Sigmoid colon (tissue), 7 donors: ENCODE data around the gene MORF4L2. TPM values are rescaled to one million over a fixed set of nuclear protein-coding genes. Genes with fewer than 3 reads are reported as not detected.
"Not testable (repeated sequence)": the region's sequence is repeated elsewhere in the genome, so short reads cannot be mapped to it uniquely, and the experiment has no call there.

ENCODE experiments used
- DNase-seq: peaks from one replicate; pipeline ENCODE4 v3.0.0-alpha.2; 2019
- H3K27ac ChIP-seq, 4 donors: fragments of 200-600 bp; sonication (generic); one replicate each; pipeline ENCODE4 v1.5.1; 2016 to 2019; ENCODE audit warnings: mild to moderate bottlenecking in 1 of 4
- H3K27me3 ChIP-seq, 3 donors: fragments of 200-600 bp; sonication (generic); one replicate each; pipeline ENCODE4 v1.5.1; 2019; ENCODE audit warnings: mild to moderate bottlenecking in 1 of 3
- H3K36me3 ChIP-seq, 4 donors: fragments of 200-600 bp; sonication (generic); one replicate each; pipeline ENCODE4 v1.5.1; 2016 to 2019
- H3K4me1 ChIP-seq, 4 donors: fragments of 200-600 bp; sonication (generic); one replicate each; pipeline ENCODE4 v1.5.1; 2017 to 2019
- H3K4me3 ChIP-seq, 4 donors: fragments of 200-600 bp; sonication (generic); one replicate each; pipeline ENCODE4 v1.5.1; 2017 to 2019; ENCODE audit warnings: mild to moderate bottlenecking in 2 of 4, moderate library complexity in 1 of 4
- H3K9me3 ChIP-seq, 4 donors: fragments of 200-600 bp in 3 of 4; sonication (generic) in 3 of 4; one replicate each; pipeline versions ENCODE4 v1.5.1 to v1.6.1; 2013 to 2019
- EP300 ChIP-seq, 4 donors: sonication (generic); formaldehyde crosslinking; IDR thresholded peaks; one replicate each; pipeline ENCODE4 v1.6.1; 2017; ENCODE audit warnings: antibody characterized with exemption in 4 of 4
- POLR2A ChIP-seq, 2 donors: fragments of 450-650 bp; IDR thresholded peaks; one replicate each; pipeline ENCODE4 v1.6.1; 2016; ENCODE audit warnings: antibody characterized with exemption in 2 of 2, mild to moderate bottlenecking in 2 of 2, moderate library complexity in 2 of 2
- POLR2AphosphoS5 ChIP-seq, 4 donors: sonication (generic); formaldehyde crosslinking; IDR thresholded peaks; one replicate each; pipeline ENCODE4 v1.6.1; 2017; ENCODE audit warnings: antibody characterized with exemption in 4 of 4
- WGBS, 2 donors: extraction: QIAGEN DNeasy Blood & Tissue Kit; methylation state at CpG; one replicate each; pipeline ENCODE4 v1.1.7; 2013; 5-methylcytosine and 5-hydroxymethylcytosine counted together
- intact Hi-C: fragments of 100-400 bp; cut with DNase I; formaldehyde crosslinking; loops from one replicate; pipeline ENCODE4 v1.15.1; 2023
- polyA plus RNA-seq, 3 donors: library from polyadenylated mRNA; stranded (reverse); fragments of 200-250 nt; gene quantifications; one replicate each; pipeline ENCODE4 v1.2.3, GENCODE V29; 2013
- total RNA-seq, 4 donors: library from RNA; depleted of rRNA; stranded (reverse); fragments of >200 nt; gene quantifications; one replicate each; pipeline ENCODE4 v1.1.0, GENCODE V29; 2016
- TF ChIP-seq, protein P1 (sequence below), 4 experiments: fragments of 450-650 bp in 3 of 4; fragments of 200-600 bp in 1 of 4; IDR thresholded peaks; one replicate each; pipeline ENCODE4 v1.5.1; 2016 to 2019; ENCODE audit warnings: antibody characterized with exemption in 4 of 4, mild to moderate bottlenecking in 3 of 4, moderate library complexity in 2 of 4
- donor health status: healthy with polysubstance abuse.
- donor health status: Bipolar disorder and iron deficiency.
- donor health status: healthy.

Gene MORF4L2
- total and polyA plus RNA-seq, 7 donors: 171 to 255 (median 215) TPM

- Histone ChIP-seq H3K4me1 (no peaks in the 10 kb centered on the region), H3K36me3 (no peaks in the 10 kb centered on the region), H3K27me3 (no peaks in the 10 kb centered on the region), H3K9me3 (no peaks in the 10 kb centered on the region), H3K4me3 (no peak overlapping the region), H3K27ac (no peak overlapping the region)
- 87 to 92% methylated on average over 1 of the region's 1 CpG for WGBS, 2 donors
- intact Hi-C loops: no loop called here
- TF ChIP-seq POLR2A (IDR thresholded peaks at IDR 0.05) (no peak), EP300 (IDR thresholded peaks at IDR 0.05) (no peak), POLR2AphosphoS5 (IDR thresholded peaks at IDR 0.05) (no peak)
- TF ChIP-seq, protein P1, sequence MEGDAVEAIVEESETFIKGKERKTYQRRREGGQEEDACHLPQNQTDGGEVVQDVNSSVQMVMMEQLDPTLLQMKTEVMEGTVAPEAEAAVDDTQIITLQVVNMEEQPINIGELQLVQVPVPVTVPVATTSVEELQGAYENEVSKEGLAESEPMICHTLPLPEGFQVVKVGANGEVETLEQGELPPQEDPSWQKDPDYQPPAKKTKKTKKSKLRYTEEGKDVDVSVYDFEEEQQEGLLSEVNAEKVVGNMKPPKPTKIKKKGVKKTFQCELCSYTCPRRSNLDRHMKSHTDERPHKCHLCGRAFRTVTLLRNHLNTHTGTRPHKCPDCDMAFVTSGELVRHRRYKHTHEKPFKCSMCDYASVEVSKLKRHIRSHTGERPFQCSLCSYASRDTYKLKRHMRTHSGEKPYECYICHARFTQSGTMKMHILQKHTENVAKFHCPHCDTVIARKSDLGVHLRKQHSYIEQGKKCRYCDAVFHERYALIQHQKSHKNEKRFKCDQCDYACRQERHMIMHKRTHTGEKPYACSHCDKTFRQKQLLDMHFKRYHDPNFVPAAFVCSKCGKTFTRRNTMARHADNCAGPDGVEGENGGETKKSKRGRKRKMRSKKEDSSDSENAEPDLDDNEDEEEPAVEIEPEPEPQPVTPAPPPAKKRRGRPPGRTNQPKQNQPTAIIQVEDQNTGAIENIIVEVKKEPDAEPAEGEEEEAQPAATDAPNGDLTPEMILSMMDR (IDR thresholded peaks at IDR 0.05): no peak
- DNase-seq: no peak
These were observed 38.9 kb downstream of the MORF4L2 start for GRCh38 chrX:103647630-103648029.

DNA sequence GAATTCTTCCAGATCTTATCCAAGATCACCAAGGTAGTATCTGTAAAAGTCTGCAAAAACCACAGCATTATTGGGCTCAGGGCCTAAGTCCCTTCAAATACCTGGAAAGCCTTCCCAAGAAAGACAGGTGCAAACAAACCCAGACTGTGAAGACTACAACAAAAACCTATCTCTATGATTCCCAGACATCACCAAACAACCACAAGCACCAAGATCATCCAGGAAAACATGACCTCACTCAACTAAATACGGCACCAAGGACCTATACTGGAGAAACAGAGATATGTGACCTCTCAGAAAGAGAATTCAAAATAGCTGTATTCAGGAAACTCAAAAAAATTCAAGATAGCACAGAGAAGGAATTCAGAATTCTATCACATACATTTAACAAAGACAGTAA, 42.4 kb downstream of the MORF4L2 start:
- H3K4me3 ChIP-seq: no peak overlapping the region
- H3K27me3 ChIP-seq: no peaks in the 10 kb centered on the region
- no peaks in the 10 kb centered on the region for H3K4me1 ChIP-seq
- no peaks in the 10 kb centered on the region for H3K36me3 ChIP-seq
- DNase-seq: no peak
- WGBS, 2 donors: 90 to 92% methylated on average over 1 of the region's 1 CpG
- H3K27ac ChIP-seq: no peak overlapping the region
- no peaks in the 10 kb centered on the region for H3K9me3 ChIP-seq
- intact Hi-C loops: no loop called here
- TF ChIP-seq EP300 (IDR thresholded peaks at IDR 0.05) (no peak), POLR2A (IDR thresholded peaks at IDR 0.05) (no peak), POLR2AphosphoS5 (IDR thresholded peaks at IDR 0.05) (no peak)
- TF ChIP-seq, protein P1 (IDR thresholded peaks at IDR 0.05): no peak

- no peaks in the 10 kb centered on the region for H3K36me3 ChIP-seq
- H3K4me1 ChIP-seq: no peaks in the 10 kb centered on the region
- 84 to 86% methylated on average over 4 of the region's 4 CpGs for WGBS, 2 donors
- no peak for DNase-seq
- no peak overlapping the region for H3K4me3 ChIP-seq
- no peaks in the 10 kb centered on the region for H3K9me3 ChIP-seq
- intact Hi-C loops: no loop called here
- H3K27ac ChIP-seq: no peak overlapping the region
- TF ChIP-seq EP300 (IDR thresholded peaks at IDR 0.05) (no peak), POLR2A (IDR thresholded peaks at IDR 0.05) (no peak), POLR2AphosphoS5 (IDR thresholded peaks at IDR 0.05) (no peak)
- TF ChIP-seq, protein P1 (IDR thresholded peaks at IDR 0.05): no peak
- no peaks in the 10 kb centered on the region for H3K27me3 ChIP-seq
These were observed 45.9 kb downstream of the MORF4L2 start for GRCh38 chrX:103640401-103641155.

DNA sequence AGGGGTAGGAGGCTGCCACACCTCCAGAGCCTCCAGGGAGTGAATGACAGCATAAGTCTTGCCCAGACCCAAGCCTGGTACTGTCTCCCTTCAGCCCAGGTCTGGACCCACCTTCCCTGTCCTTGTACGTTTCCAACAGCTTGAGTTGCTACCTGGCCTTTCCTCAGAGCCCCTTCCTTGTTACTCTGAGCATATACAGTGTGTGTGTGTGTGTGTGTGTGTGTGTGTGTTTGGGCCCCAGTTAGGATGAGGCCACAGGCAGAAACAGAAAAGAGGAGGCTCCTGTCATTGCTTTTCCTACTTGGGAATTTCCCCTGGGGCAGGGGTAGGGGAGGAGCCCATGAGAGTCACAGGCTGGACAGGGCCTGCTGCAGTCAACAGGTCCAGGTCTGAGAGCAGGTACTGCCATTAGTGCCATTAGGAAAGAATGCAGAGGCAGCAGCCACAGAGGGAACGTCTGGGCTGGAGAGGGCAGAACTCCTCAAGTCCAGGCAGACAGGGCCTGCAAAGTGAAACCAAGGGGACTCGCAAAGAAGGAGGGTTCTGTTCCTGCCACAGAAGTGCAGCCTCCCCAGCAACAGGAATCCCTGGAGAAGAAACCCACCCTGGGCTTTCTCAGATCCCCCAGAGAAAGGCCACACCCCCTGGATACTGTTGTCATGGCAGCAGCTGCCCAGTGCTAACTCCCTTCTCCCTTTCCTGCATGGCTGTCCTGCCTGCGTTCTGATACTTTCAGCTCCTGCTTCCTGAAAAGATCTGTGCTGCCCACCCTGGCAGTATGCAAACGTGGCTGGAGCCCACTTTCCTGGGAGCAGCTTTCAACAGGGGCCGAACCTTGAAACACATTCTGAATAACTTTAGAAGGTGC, 47.8 kb downstream of the MORF4L2 start:
- peak overlapping the region in 2 of 4 donors; percentile 13 to 17 for H3K4me3 ChIP-seq

GRCh38 chrX:103637604-103638338, 48.7 kb downstream of the MORF4L2 start:
- no peak for DNase-seq
- Histone ChIP-seq H3K9me3 (no peaks in the 10 kb centered on the region), H3K27ac (no peak overlapping the region), H3K27me3 (no peaks in the 10 kb centered on the region), H3K4me1 (no peaks in the 10 kb centered on the region), H3K4me3 (no peak overlapping the region), H3K36me3 (no peaks in the 10 kb centered on the region)
- 81 to 85% methylated on average over 2 of the region's 2 CpGs for WGBS, 2 donors
- TF ChIP-seq POLR2A (IDR thresholded peaks at IDR 0.05) (no peak), POLR2AphosphoS5 (IDR thresholded peaks at IDR 0.05) (no peak), EP300 (IDR thresholded peaks at IDR 0.05) (no peak)
- TF ChIP-seq, protein P1 (IDR thresholded peaks at IDR 0.05): no peak
- intact Hi-C loops: no loop called here

More for the DNA sequence above, 47.8 kb downstream of the MORF4L2 start:
- H3K36me3 ChIP-seq, H3K27me3 ChIP-seq, H3K4me1 ChIP-seq, DNase-seq, intact Hi-C loops, H3K27ac ChIP-seq, H3K9me3 ChIP-seq: not testable (repeated sequence)
- 64 to 65% methylated on average over 6 of the region's 6 CpGs for whole genome bisulfite sequencing, 2 donors
